Measurements from ENCODE around the gene PDE8A. TPM values are rescaled to one million over a fixed set of nuclear protein-coding genes. Genes with fewer than 3 reads are reported as not detected.
"Not testable (repeated sequence)": the region's sequence is repeated elsewhere in the genome, so short reads cannot be mapped to it uniquely, and the experiment has no call there.

The PDE8A gene
- total RNA-seq, 1 donor from 2014 or later: 28.2 TPM

DNA sequence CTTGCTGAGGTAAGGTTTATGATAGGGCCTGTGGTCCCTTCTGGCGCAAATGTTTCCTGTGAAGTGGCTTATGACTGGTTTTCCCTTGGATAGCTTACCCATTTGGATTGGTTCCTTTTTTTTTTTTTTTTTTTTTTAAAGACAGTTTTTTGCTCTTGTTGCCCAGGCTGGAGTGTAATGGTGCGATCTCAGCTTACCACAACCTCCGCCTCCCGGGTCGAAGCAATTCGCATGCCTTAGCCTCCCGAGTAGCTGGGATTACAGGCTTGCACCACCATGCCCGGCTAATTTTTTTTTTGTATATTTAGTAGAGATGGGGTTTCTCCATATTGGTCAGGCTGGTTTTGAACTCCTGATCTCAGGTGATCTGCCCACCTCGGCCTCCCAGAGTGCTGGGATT lies 5.7 kb downstream of the PDE8A start:
- DNase-seq (ENCODE audit: low spot score); intact Hi-C loops (cut with DNase I): not testable (repeated sequence)

DNA sequence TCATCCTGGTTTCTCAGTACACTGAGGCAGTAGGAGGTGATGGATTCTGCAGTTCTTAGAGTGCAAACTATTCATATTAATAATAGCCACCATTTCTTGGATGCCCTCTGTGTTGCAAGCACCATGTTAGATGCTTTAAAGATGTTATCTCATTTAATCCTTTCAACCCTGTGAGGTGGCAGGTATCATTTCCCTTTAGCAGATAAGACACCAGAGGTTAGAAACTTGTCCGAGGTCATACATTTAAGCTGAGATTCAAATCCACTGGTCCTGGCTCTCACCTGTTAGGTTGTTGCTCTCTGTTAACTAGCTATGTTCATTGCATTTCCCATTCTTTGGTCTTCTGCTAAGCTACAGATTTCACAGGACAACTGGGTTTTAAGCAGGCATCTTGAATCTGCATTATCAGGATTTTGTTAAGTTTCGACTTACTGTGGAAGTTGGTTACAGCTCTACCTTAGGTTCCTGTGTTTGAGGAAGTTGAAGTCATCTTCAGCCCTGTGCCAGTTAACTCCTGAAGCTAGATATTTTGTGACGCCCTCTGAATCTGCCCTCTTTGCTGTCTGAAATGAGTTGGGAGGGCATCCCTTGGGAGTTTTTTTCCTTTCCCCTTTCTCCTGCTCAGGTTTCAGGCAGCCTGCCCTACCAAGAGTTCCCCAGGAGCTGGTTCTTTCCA lies 6.4 kb downstream of the PDE8A start:
- intact Hi-C loops (cut with DNase I): no loop called here

DNA sequence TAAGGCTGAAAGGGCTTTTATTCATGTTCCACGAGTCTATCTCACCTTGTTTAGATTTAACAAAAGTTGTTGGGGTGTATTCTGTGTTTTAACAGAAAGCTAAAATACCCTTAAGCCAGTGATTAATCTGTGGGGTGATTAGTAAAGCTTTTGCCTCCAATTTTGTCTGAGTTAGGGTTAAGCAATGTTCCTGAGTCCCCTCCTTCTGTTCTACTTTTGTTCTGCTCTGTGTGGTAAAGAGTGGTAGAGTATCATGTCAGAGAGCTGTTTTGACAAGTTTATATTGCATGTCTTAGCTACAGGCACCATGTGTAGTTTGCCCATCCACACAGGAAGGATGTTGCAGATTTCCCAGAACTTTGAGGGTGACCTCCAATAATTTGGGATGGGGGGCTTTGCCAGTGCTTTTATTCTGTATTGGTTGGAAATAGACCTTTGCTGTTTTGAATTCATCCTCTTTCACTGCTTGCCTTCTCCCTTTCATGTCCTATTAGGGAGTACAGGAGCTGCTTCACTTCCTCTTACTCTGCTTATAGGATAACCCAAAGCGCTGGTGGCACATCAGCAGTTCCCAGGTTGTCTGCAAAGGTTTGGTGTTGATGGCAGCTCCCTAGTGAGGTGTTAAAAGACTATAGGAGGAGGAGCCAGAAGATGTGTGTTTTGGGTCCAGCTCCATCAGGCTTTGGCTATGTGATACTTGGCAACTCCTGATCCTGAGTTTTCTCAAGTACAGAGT lies 7.4 kb downstream of the PDE8A start:
- intact Hi-C loops (cut with DNase I): no loop called here
- no peak for DNase-seq (ENCODE audit: low spot score)

More for the DNA sequence above, 6.4 kb downstream of the PDE8A start:
- DNase-seq (ENCODE audit: low spot score): no peak

DNA sequence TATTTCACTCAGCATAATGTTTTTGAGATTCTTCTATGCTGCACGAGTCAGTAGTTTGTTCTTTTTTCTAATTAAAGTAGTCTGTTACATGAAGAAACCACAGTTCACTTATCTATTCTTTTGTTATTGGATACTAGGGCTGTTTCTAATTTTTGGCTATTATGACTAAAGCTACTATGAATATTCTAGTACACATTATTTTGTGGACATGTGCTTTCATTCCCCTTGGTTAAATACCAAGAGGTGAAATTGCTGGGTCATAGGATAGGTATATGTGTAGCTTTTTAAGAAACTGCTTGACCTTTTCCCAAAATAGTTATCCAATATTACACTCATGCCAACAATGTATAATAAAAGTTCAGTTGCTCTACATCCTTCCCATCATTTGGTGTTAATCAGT lies 8.9 kb downstream of the PDE8A start:
- no peak for DNase-seq (ENCODE audit: low spot score)
- intact Hi-C loops (cut with DNase I): no loop called here

DNA sequence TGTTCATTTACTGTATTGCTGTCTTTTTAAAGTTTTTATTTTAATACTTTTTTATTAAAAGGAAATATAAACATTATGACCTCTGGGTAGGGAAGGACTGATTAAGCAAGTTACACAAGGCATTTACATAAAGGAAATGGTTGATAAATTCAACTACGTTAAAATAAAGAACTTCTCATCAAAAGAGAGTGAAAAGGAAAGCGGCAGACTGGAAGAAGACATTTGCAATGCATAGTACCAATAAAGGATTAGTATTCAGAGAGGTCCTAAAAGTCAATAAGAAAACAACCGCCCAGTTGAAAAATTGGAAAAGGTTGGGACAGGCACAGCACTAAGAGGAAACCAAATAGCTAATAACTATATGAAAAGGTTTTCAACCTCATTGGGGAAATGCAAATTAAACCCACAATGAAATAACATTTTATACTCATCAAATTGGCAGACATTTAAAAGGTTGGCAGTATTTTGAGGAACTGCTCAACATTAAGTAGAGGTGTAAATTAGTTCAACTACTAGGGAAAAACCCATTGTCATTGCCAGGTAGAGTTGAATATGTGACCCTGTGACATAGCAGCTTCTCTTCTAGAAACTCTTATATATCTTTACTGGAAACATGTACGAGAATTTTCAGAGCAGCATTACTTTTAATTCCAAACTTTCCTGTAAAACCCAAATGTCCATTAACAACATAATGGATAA lies 9.5 kb downstream of the PDE8A start:
- intact Hi-C loops (cut with DNase I): no loop called here
- no peak for DNase-seq (ENCODE audit: low spot score)

DNA sequence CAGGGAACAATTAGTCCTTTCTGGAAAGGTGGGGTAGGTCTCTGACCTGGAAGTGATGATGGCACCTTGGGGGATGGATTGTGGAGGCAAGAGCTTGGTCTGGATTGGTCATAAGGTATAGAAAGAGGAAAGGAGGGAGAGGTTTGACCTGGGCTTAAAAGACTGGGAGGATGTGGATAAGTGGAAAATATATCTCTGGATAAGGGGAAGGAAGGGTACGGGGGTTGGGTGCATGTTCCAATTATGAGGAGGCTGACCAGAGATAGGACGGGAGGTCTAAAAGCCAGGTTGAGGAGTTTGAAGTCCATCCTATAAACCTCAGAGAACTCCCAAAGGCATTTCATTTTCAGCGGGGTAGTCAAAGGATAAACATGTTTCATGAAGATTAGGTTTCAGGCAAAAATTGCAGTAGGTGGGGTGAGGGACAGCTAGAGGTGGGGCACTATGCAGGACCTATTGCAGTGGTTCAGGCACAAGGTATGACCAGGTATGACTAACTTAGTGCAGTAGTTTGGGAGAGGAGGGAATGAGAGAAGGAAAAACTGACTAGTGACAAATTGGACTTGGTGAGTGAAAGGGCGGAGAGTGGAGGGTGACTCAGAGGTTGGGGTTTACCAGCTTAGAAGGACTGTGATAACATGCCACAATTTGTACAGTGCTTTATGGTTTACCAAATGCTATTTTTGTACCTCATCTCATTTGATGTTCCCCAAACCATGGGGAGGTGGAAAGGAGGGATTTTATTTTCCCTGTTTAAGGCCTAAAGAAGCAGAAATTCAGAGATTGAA lies 10.7 kb downstream of the PDE8A start:
- intact Hi-C loops (cut with DNase I): no loop called here
- DNase-seq (ENCODE audit: low spot score): no peak

DNA sequence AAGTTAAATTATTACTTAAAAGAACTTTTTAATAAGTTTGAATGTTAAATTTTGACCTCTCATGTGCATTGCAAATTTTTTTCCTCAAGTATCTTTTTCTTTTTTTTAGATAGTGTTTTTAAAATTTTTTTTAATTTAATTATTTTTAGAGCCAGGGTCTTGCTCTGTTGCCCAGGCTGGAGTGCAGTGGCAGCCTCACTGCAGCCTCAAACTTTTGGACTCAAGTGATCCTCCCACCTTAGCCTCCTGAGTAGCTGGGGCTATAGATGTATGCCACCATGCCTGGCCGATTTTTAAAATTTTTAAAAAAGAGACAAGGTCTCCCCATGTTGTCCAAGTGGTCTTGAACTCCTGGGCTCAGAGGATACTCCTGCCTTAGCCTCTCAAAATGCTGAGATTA lies 14.4 kb downstream of the PDE8A start:
- intact Hi-C loops (cut with DNase I): no loop called here

DNA sequence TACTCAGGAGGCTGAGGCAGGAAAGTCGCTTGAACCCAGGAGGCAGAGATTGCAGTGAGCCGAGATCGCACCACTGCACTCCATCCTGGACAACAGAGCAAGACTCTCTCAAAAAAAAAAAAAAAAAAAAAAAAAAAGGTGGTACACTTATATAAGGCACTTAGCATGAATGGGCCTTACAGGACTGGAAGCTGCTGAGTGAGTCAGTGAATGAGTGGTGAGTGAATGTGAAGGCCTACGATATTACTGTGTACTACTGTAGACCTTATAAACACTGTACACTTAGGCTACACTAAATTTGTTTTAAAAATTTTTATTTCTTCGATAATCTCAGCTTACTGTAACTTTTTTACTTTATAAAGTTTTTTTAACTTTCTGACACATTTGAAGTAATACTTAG lies 15.1 kb downstream of the PDE8A start:
- DNase-seq (ENCODE audit: low spot score); intact Hi-C loops (cut with DNase I): not testable (repeated sequence)

More for the DNA sequence above, 14.4 kb downstream of the PDE8A start:
- no peak for DNase-seq (ENCODE audit: low spot score)

DNA sequence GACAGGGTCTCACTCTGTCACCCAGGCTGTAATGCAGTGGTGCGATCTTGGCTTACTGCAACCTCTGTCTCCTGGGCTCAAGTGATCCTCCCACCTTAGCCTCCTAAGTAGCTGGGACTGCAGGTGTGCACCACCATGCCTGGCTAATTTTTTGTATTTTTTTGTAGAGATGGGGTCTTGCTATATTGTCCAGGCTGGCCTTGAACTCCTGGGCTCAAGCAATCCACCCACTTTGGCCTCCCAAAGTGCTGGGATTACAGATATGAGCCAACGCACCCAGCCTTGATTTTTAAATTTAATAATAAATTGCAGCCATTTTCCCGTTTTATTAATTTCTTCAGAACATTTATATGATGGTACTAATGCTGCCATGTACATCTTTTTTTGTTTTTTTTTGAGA lies 15.6 kb downstream of the PDE8A start:
- DNase-seq (ENCODE audit: low spot score); intact Hi-C loops (cut with DNase I): not testable (repeated sequence)

DNA sequence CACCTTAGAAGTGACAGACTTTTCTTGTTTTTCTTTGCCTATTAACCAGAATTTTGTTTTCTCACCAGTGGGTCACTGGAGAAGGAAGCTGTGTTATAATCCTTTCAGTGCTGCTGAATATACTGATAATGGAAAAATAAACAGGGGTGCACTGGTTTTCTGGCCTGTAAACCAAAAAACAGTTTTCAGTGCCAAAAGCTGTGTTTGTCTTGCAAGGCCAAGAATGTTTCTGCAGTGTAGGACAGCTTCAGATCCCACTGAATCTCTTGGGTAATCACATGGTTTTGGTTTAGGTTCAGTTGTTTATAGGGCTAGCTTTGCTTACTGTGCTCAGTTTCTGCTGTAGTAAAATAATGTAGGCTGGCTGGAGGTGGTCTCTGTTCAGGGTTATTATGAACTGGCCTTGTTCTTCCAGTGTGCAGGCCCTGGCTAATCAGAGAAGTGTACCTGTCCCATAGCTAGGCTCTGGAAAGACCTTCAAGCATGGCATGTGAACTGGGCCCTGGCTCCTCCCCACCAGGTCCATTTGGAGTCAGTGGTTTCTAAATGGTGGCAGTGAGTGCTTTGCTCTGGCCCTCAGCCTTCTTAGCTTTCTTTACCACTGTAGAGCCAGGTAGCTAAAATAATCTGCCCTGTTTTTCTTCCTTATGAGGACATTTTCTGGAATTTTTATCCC lies 18.7 kb downstream of the PDE8A start:
- intact Hi-C loops (cut with DNase I): no loop called here
- DNase-seq (ENCODE audit: low spot score): no peak

DNA sequence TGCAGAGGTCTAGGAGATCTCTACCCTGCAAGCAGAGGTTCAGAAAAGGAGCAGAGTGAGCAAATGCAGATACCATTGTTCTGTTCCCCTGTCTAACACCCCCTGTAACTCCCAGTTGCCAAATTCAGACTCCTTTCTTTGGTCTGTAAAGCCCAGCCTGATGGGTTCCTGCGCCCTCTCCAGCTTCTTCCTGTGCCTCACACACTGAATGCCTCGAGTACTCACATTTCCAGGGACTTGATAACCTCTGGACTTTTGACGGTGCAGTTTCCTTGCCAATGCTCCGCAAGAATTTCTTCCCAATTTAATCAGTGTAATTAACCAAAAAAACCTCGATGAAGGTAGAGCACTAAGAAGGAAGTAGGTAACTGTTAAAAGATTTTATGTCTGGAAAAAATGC lies 19.3 kb downstream of the PDE8A start:
- DNase-seq (ENCODE audit: low spot score): no peak
- intact Hi-C loops (cut with DNase I): no loop called here

DNA sequence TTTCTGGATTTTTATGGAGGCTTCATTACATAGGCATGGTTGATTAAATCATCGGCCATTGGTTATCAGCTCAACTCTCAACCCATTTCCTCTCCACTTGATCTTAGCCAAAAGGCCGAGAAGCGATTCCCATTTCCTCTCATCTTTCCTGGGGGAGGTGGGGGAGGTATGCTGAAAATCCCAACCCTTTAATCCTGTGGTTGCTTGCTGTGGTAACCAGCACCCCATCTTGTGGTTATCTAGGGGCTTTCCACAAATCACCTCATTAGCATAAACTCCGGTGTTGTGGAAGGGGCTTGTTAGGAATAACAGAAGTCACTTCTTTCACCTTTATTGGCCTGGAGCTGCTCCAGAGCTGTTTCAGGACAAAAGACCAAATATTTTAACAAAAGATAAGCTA lies 20.9 kb downstream of the PDE8A start:
- intact Hi-C loops (cut with DNase I): no loop called here
- no peak for DNase-seq (ENCODE audit: low spot score)

DNA sequence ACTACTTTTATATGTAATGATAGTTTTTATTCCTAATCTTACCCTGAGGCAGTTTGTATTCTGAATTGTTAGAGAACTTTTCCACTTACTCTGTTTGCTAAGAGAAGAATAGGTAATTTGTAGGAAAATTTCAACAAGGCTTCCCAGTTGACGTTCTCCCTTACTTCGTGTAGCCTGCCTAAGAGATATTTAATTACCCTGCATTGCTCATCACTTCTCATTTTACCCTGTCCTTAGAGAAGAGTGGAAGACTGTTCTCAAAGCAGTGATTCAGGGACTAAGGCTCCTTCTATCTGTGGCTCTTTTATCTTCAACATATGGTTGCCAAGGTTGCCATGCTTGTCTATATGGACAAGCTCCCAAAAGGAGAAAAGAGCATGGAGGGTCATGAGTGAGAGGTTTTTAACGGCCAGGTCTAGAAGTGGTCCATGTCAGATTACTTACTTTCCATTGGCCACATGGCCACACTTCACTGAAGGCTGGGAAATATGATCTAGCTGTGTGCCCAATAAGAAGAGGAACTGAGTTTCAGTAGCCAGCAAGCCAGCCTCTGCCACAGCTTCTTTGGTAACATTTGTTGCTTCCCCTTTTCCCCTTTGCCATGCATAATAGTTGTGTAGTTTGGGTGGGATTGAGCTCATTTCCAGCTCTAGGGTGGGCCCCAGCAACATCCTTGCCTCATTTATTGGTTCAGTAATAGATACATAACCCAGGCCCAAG lies 22.1 kb downstream of the PDE8A start:
- intact Hi-C loops (cut with DNase I): no loop called here
- DNase-seq (ENCODE audit: low spot score): no peak

DNA sequence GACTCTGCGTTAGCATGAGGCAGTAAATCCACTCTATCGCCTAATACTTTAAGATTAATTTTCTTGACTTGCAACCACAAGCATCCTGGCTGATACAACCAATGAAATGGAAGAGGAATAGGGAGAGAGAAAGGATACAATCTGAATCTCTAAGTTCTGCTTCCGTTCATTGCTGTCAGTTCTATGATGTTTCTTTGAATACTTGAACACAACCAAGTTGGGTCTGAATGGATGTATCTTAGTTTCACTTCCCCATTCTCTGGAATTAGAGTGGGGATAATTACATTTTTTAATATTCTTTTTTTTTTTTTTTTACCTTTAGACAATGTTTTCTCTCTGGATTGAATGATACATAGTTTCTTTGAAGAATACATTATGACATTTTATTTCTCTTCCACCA lies 22.9 kb downstream of the PDE8A start:
- DNase-seq (ENCODE audit: low spot score): no peak
- intact Hi-C loops (cut with DNase I): no loop called here

DNA sequence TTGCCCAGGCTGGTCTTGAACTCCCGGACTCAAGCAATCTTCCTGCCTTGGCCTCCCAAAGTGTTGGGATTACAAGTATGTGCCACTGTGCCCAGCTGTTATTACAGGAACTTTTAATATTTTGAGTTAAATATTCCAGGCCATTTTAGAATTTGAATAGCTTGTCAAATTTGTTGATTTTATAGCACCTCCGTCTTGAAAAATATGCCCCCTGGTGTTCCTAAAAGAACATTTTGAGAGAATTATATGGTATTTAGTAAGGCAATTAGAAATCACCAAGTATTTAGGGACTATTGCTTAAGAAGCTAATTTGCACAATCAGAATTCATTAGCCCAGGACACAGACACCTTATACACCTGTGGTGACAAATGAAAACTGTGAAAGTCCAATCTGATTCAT lies 23.7 kb downstream of the PDE8A start:
- intact Hi-C loops (cut with DNase I): loop anchor here (5.0 kb wide), 1 partner anchor 42 kb away; no protein-coding TSS in a partner anchor

DNA sequence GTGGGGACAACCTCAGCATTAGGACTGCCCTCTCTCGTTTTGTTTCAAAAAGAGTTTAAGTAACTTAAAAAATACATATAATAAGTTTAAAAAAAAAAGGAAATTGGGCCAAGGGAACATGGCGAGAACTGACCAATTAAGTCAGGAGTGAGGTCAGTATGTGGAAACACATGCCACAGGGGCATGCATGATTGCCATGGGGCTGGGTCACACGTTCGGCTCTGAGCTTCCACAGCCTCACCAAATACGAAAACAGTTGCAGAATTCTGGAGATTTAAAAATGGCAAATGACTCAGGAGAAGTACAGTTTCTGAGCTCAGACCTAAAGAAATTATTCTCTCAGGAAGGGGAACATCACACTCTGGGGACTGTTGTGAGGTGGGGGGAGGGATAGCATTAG lies 24.1 kb downstream of the PDE8A start:
- DNase-seq (ENCODE audit: low spot score): no peak
- intact Hi-C loops (cut with DNase I): loop anchor here (5.0 kb wide), 1 partner anchor 42 kb away; no protein-coding TSS in a partner anchor

More for the DNA sequence above, 23.7 kb downstream of the PDE8A start:
- no peak for DNase-seq (ENCODE audit: low spot score)

DNA sequence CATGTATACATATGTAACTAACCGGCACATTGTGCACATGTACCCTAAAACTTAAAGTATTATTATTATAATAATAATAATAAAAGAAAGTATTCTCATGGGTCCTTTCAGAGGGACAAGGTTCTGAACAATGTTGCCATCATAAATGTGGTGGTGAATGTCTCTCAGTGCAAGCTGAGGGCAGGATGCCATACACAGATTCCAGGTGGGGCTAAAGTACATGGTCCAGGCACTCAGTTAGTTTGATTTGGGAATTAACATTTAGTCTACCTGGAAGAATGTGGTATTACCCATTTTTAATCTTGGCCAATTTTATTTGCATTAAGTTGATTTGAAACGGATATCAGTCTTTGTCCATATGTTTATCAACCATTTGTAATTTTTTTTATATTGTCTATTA lies 24.5 kb downstream of the PDE8A start:
- intact Hi-C loops (cut with DNase I): loop anchor here (5.0 kb wide), 1 partner anchor 41 kb away; no protein-coding TSS in a partner anchor

DNA sequence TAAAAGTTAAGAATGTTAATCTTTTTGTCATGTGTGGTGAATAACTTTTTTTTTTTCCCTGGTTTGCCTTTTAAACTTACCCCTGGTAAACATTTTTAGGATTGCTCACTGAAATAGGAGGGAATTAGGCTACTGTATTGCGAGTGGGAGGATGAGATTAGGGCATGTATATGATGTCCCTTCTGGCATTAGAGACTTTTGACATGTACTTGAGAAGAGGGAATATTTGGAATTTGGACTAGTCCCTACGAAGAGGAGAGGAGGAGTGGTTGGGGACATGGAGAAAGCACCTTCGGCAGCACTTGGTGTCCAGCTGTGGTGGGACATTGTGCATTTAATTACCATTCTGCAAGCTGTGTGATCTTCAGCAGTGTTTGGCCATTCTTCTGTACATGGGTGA lies 25.0 kb downstream of the PDE8A start:
- DNase-seq (ENCODE audit: low spot score): no peak
- intact Hi-C loops (cut with DNase I): loop anchor here (5.0 kb wide), 1 partner anchor 41 kb away; no protein-coding TSS in a partner anchor

More for the DNA sequence above, 24.5 kb downstream of the PDE8A start:
- DNase-seq (ENCODE audit: low spot score): no peak

Measured in cardiac septum (tissue), 1 donor.